HEK293 (cell line): ENCODE data around the gene MSX1.

Experiments
- CTCF ChIA-PET: fragments of 350-600 bp; formaldehyde crosslinking; extraction: SDS; loops from one replicate; lab custom pipeline; 2021; ENCODE audit warnings: antibody characterized with exemption; lab: Yijun Ruan, JAX
- POLR2A ChIA-PET: fragments of 300-600 bp; formaldehyde crosslinking; extraction: SDS; loops from one replicate; lab custom pipeline; 2020; ENCODE audit warnings: antibody characterized with exemption, inconsistent platforms; lab: Yijun Ruan, JAX
- H3K27ac ChIP-seq: fragments of 200-500 bp; sonication (Bioruptor generic); 2 replicates; pipeline ENCODE4 v1.5.1; 2014; ENCODE audit warnings: low read depth, low read length, control low read depth, inconsistent platforms; ENCODE audit errors: extremely low read depth
- H3K36me3 ChIP-seq, 2 experiments: fragments of 200-500 bp in 1 of 2; sonication (Bioruptor generic) in 1 of 2; 1 replicate in 1 of 2; 2 replicates in 1 of 2; pipeline ENCODE4 v1.5.1; 2014 to 2017; ENCODE audit warnings: inconsistent platforms in 2 of 2, low read length in 2 of 2; ENCODE audit not compliant: control insufficient read depth in 2 of 2, insufficient read depth in 1 of 2
- H3K4me1 ChIP-seq: fragments of 200-500 bp; sonication (Bioruptor generic); 2 replicates; pipeline ENCODE4 v1.5.1; 2014; ENCODE audit warnings: mild to moderate bottlenecking, low read length, inconsistent platforms; ENCODE audit not compliant: control insufficient read depth, insufficient read depth
- H3K4me3 ChIP-seq: 2 replicates; pipeline ENCODE4 v1.5.1; 2011; ENCODE audit warnings: low read depth, mild to moderate bottlenecking, control low read depth, low read length, moderate library complexity
- H3K9me3 ChIP-seq: fragments of 200-500 bp; sonication (Bioruptor generic); 2 replicates; pipeline ENCODE4 v1.5.1; 2014; ENCODE audit warnings: low read depth, low read length, inconsistent platforms; ENCODE audit not compliant: control insufficient read depth, insufficient read depth
- CTCF ChIP-seq: fragments of 450-650 bp; formaldehyde crosslinking; IDR thresholded peaks from 2 replicates; pipeline ENCODE4 v1.5.1; 2016; ENCODE audit warnings: missing biosample characterization, missing genetic modification characterization
- KLF10 ChIP-seq: fragments of 450-650 bp; IDR thresholded peaks from 2 replicates; pipeline ENCODE4 v1.5.1; 2018; ENCODE audit warnings: missing biosample characterization, mild to moderate bottlenecking, missing genetic modification characterization
- KLF7 ChIP-seq: fragments of 450-650 bp; formaldehyde crosslinking; IDR thresholded peaks from 2 replicates; pipeline ENCODE4 v1.5.1; 2016; ENCODE audit warnings: missing biosample characterization, missing genetic modification characterization, borderline replicate concordance
- PATZ1 ChIP-seq: fragments of 450-650 bp; formaldehyde crosslinking; IDR thresholded peaks from 2 replicates; pipeline ENCODE4 v1.5.1; 2016; ENCODE audit warnings: missing biosample characterization, missing genetic modification characterization
- SCRT1 ChIP-seq: fragments of 450-650 bp; formaldehyde crosslinking; IDR thresholded peaks from 2 replicates; pipeline ENCODE4 v1.5.1; 2016; ENCODE audit warnings: missing biosample characterization, missing genetic modification characterization, borderline replicate concordance
- ZBTB26 ChIP-seq: fragments of 450-650 bp; formaldehyde crosslinking; optimal IDR thresholded peaks from 2 replicates; pipeline ENCODE3; 2016; ENCODE audit warnings: missing biosample characterization, mild to moderate bottlenecking, missing genetic modification characterization
- ZFHX2 ChIP-seq: fragments of 450-650 bp; formaldehyde crosslinking; conservative IDR thresholded peaks from 2 replicates; pipeline ENCODE4 v1.5.1; 2016; ENCODE audit warnings: missing biosample characterization, missing genetic modification characterization
- ZFP3 ChIP-seq: fragments of 450-650 bp; formaldehyde crosslinking; IDR thresholded peaks from 2 replicates; pipeline ENCODE4 v1.5.1; 2016; ENCODE audit warnings: low read depth, missing biosample characterization, missing genetic modification characterization
- ZNF121 ChIP-seq: fragments of 450-650 bp; formaldehyde crosslinking; IDR thresholded peaks from 2 replicates; pipeline ENCODE4 v1.5.1; 2016; ENCODE audit warnings: missing biosample characterization, missing genetic modification characterization
- ZNF155 ChIP-seq: fragments of 450-650 bp; formaldehyde crosslinking; IDR thresholded peaks from 2 replicates; pipeline ENCODE4 v1.5.1; 2016; ENCODE audit warnings: missing biosample characterization, missing genetic modification characterization
- ZNF2 ChIP-seq: fragments of 450-650 bp; formaldehyde crosslinking; IDR thresholded peaks from 2 replicates; pipeline ENCODE4 v1.5.1; 2016; ENCODE audit warnings: missing biosample characterization, missing genetic modification characterization
- ZNF223 ChIP-seq: fragments of 450-650 bp; formaldehyde crosslinking; IDR thresholded peaks from 2 replicates; pipeline ENCODE4 v1.5.1; 2016; ENCODE audit warnings: missing biosample characterization, missing genetic modification characterization
- ZNF529 ChIP-seq: fragments of 450-650 bp; formaldehyde crosslinking; IDR thresholded peaks from 2 replicates; pipeline ENCODE4 v1.5.1; 2017; ENCODE audit warnings: missing genetic modification characterization, missing biosample characterization; ENCODE audit not compliant: insufficient replicate concordance
- ZNF530 ChIP-seq: fragments of 450-650 bp; formaldehyde crosslinking; IDR thresholded peaks from 2 replicates; pipeline ENCODE4 v1.5.1; 2016; ENCODE audit warnings: low read depth, missing biosample characterization, missing genetic modification characterization
- ZNF555 ChIP-seq: fragments of 450-650 bp; formaldehyde crosslinking; conservative IDR thresholded peaks from 2 replicates; pipeline ENCODE4 v1.5.1; 2017; ENCODE audit warnings: missing biosample characterization, mild to moderate bottlenecking, missing genetic modification characterization, inconsistent platforms
- ZNF624 ChIP-seq: fragments of 450-650 bp; formaldehyde crosslinking; IDR thresholded peaks from 2 replicates; pipeline ENCODE4 v1.5.1; 2017; ENCODE audit warnings: missing biosample characterization, missing genetic modification characterization
- ZNF692 ChIP-seq: fragments of 450-650 bp; formaldehyde crosslinking; IDR thresholded peaks from 2 replicates; pipeline ENCODE4 v1.5.1; 2016; ENCODE audit warnings: missing biosample characterization, missing genetic modification characterization
- TF ChIP-seq, protein P1 (sequence below): fragments of 450-650 bp; formaldehyde crosslinking; IDR thresholded peaks from 2 replicates; pipeline ENCODE4 v1.5.1; 2017; ENCODE audit warnings: missing biosample characterization, missing genetic modification characterization
- TF ChIP-seq, protein P2 (sequence below): fragments of 450-650 bp; formaldehyde crosslinking; IDR thresholded peaks from 2 replicates; pipeline ENCODE4 v1.5.1; 2016; ENCODE audit warnings: missing biosample characterization, missing genetic modification characterization
- TF ChIP-seq, protein P3 (sequence below): fragments of 450-650 bp; formaldehyde crosslinking; IDR thresholded peaks from 2 replicates; pipeline ENCODE4 v1.5.1; 2017; ENCODE audit warnings: missing biosample characterization, missing genetic modification characterization

Gene MSX1

DNA sequence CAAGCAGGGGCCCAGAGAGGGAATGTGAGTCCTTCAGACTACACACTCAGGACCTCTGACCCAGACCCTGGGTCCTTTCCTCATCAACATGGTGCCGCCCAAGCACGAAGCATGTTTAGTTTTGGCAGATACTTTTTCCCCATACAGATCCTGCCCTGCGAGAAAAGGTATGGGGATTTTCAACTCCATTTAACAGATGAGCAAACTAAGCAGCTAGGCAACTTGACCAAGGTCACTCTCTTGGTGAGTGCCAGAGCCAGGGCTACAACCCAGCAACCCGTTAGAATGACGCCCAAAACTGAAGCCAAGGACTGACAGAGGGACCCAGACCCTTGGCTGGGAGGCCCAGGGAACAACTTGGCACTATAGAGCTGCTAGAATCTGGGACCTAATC lies 40.3 kb upstream of the MSX1 start:
- TF ChIP-seq ZNF223 (tag by site-specific recombination), result no peak
- TF ChIP-seq, protein P1, sequence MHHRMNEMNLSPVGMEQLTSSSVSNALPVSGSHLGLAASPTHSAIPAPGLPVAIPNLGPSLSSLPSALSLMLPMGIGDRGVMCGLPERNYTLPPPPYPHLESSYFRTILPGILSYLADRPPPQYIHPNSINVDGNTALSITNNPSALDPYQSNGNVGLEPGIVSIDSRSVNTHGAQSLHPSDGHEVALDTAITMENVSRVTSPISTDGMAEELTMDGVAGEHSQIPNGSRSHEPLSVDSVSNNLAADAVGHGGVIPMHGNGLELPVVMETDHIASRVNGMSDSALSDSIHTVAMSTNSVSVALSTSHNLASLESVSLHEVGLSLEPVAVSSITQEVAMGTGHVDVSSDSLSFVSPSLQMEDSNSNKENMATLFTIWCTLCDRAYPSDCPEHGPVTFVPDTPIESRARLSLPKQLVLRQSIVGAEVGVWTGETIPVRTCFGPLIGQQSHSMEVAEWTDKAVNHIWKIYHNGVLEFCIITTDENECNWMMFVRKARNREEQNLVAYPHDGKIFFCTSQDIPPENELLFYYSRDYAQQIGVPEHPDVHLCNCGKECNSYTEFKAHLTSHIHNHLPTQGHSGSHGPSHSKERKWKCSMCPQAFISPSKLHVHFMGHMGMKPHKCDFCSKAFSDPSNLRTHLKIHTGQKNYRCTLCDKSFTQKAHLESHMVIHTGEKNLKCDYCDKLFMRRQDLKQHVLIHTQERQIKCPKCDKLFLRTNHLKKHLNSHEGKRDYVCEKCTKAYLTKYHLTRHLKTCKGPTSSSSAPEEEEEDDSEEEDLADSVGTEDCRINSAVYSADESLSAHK (tag by site-specific recombination), result no peak
- TF ChIP-seq CTCF (tag by site-specific recombination), result no peak
- TF ChIP-seq ZNF624 (tag by site-specific recombination), result no peak
- no peak for TF ChIP-seq PATZ1 (tag by site-specific recombination)
- TF ChIP-seq SCRT1, result no peak
- no peak for TF ChIP-seq ZNF2 (tag by site-specific recombination)
- TF ChIP-seq ZNF692 (tag by site-specific recombination), result no peak
- TF ChIP-seq ZFP3, result no peak
- TF ChIP-seq ZFHX2, result no peak
- TF ChIP-seq ZNF529, result no peak
- no peak for TF ChIP-seq ZNF555 (tag by site-specific recombination)
- TF ChIP-seq, all 188 proteins: peak for 0
- H3K36me3 ChIP-seq, result no peaks in the 10 kb centered on the region
- ChIA-PET POLR2A (no interaction called here), CTCF (interaction anchor here (0.7 kb wide), 1 partner anchor 127 kb away, joined by 3 read pairs; no protein-coding TSS in a partner anchor)
- H3K27ac ChIP-seq, result no peak overlapping the region
- H3K4me3 ChIP-seq, result no peak overlapping the region
- H3K4me1 ChIP-seq, result no peaks in the 10 kb centered on the region
- no peaks in the 10 kb centered on the region for H3K9me3 ChIP-seq

DNA sequence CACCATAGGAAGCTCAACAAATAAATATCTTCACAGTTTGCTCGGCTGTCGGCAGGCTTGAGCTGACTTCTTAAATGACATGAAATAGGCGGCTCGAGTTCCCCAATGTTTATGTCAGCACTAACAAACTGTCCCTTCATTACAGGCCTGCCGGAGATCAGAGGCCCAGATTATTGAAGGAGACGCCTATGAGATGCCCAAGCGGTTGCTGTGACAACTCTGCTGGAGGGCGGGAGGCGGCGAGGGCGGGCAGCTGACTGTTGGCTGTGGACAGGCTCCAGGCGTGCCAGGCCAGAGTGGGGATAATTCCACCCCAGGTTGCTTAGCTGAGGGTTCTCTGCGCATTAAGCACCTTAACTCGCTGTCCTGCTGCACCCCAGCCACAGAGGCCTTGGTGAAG lies 39.2 kb upstream of the MSX1 start:
- no peaks in the 10 kb centered on the region for H3K9me3 ChIP-seq
- TF ChIP-seq KLF7 (tag by site-specific recombination), result no peak
- TF ChIP-seq KLF10 (tag by site-specific recombination), result no peak
- TF ChIP-seq CTCF (tag by site-specific recombination), result no peak
- TF ChIP-seq ZBTB26 (tag by site-specific recombination), result no peak
- no peak for TF ChIP-seq ZNF121 (tag by site-specific recombination)
- TF ChIP-seq ZNF155 (tag by site-specific recombination), result no peak
- TF ChIP-seq, protein P2, sequence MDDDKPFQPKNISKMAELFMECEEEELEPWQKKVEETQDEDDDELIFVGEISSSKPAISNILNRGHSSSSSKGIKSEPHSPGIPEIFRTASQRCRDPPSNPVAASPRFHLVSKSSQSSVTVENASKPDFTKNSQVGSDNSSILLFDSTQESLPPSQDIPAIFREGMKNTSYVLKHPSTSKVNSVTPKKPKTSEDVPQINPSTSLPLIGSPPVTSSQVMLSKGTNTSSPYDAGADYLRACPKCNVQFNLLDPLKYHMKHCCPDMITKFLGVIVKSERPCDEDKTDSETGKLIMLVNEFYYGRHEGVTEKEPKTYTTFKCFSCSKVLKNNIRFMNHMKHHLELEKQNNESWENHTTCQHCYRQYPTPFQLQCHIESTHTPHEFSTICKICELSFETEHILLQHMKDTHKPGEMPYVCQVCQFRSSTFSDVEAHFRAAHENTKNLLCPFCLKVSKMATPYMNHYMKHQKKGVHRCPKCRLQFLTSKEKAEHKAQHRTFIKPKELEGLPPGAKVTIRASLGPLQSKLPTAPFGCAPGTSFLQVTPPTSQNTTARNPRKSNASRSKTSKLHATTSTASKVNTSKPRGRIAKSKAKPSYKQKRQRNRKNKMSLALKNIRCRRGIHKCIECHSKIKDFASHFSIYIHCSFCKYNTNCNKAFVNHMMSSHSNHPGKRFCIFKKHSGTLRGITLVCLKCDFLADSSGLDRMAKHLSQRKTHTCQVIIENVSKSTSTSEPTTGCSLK (tag by site-specific recombination), result no peak
- TF ChIP-seq ZNF530 (tag by site-specific recombination), result no peak
- TF ChIP-seq, protein P3, sequence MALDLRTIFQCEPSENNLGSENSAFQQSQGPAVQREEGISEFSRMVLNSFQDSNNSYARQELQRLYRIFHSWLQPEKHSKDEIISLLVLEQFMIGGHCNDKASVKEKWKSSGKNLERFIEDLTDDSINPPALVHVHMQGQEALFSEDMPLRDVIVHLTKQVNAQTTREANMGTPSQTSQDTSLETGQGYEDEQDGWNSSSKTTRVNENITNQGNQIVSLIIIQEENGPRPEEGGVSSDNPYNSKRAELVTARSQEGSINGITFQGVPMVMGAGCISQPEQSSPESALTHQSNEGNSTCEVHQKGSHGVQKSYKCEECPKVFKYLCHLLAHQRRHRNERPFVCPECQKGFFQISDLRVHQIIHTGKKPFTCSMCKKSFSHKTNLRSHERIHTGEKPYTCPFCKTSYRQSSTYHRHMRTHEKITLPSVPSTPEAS (tag by site-specific recombination), result no peak

More for the DNA sequence above, 39.2 kb upstream of the MSX1 start:
- H3K4me1 ChIP-seq, result no peaks in the 10 kb centered on the region
- CTCF ChIA-PET, result no interaction called here
- H3K36me3 ChIP-seq, result no peaks in the 10 kb centered on the region
- POLR2A ChIA-PET, result no interaction called here
- no peak overlapping the region for H3K4me3 ChIP-seq
- no peak overlapping the region for H3K27ac ChIP-seq
